IMR-90 (cell line): ENCODE results near the gene UNC13C. TPM values are rescaled to one million over a fixed set of nuclear protein-coding genes. Genes with fewer than 3 reads are reported as not detected.

ENCODE experiments used
- ATAC-seq: fragments of 200-7000 bp; cut with Tn5 transposase; 2 replicates; pipeline ENCODE4 v1.9.1; 2020; ENCODE audit warnings: low read depth, mild to moderate bottlenecking, moderate library complexity
- BruUV-seq: library from RNA; stranded (reverse); fragments of 400-500 nt; replicated peaks from 2 replicates; lab custom pipeline; 2021; lab: Mats Ljungman, UMichigan
- CTCF ChIA-PET: fragments of 300-600 bp; formaldehyde crosslinking; extraction: SDS; loops from one replicate; lab custom pipeline; 2021; ENCODE audit warnings: antibody characterized with exemption; lab: Yijun Ruan, JAX
- POLR2A ChIA-PET: fragments of 300-600 bp; sonication (Branson Sonifier 250); formaldehyde crosslinking; loops from one replicate; lab custom pipeline; 2022; ENCODE audit warnings: antibody characterized with exemption; ENCODE audit not compliant: unreplicated experiment; lab: Charles Lee
- DNase-seq: peaks from one replicate; pipeline ENCODE4 v3.0.0; 2013
- H2AFZ ChIP-seq: replicated peaks from 2 replicates; pipeline ENCODE3; 2013; ENCODE audit warnings: low read length, mild to moderate bottlenecking; ENCODE audit not compliant: poor library complexity
- H2AK5ac ChIP-seq: 2 replicates; pipeline ENCODE4 v1.6.1; 2013; ENCODE audit warnings: low read depth, low read length, inconsistent platforms
- H2AK9ac ChIP-seq: replicated peaks from 2 replicates; pipeline ENCODE3; 2013; ENCODE audit warnings: mild to moderate bottlenecking, low read depth, low read length, moderate library complexity; ENCODE audit not compliant: poor library complexity
- H2BK120ac ChIP-seq: 2 replicates; pipeline ENCODE4 v1.6.1; 2013; ENCODE audit warnings: low read depth, low read length, inconsistent platforms
- H2BK15ac ChIP-seq: 3 replicates; pipeline ENCODE4 v1.6.1; 2013; ENCODE audit warnings: low read depth, low read length, inconsistent platforms
- H2BK20ac ChIP-seq: 2 replicates; pipeline ENCODE4 v1.6.1; 2013; ENCODE audit warnings: low read depth, mild to moderate bottlenecking, inconsistent platforms, low read length, moderate library complexity
- H2BK5ac ChIP-seq: 2 replicates; pipeline ENCODE4 v1.6.1; 2013; ENCODE audit warnings: mild to moderate bottlenecking, low read depth, low read length, inconsistent platforms; ENCODE audit not compliant: poor library complexity, severe bottlenecking
- H3K14ac ChIP-seq: replicated peaks from 2 replicates; pipeline ENCODE4 v1.6.1; 2013; ENCODE audit warnings: low read depth, low read length, inconsistent platforms
- H3K18ac ChIP-seq: 2 replicates; pipeline ENCODE4 v1.6.1; 2013; ENCODE audit warnings: low read depth, low read length, control low read depth
- H3K23ac ChIP-seq: 2 replicates; pipeline ENCODE4 v1.6.1; 2013; ENCODE audit warnings: low read depth, low read length, inconsistent platforms
- H3K27ac ChIP-seq: 2 replicates; pipeline ENCODE4 v1.5.1; 2013; ENCODE audit warnings: mild to moderate bottlenecking, control low read depth, low read length; ENCODE audit not compliant: insufficient read depth
- H3K27me3 ChIP-seq: 2 replicates; pipeline ENCODE4 v1.6.1; 2013; ENCODE audit warnings: low read length; ENCODE audit not compliant: control insufficient read depth, insufficient read depth
- H3K36me3 ChIP-seq: 2 replicates; pipeline ENCODE4 v1.6.1; 2013; ENCODE audit warnings: low read length, mixed read lengths; ENCODE audit not compliant: control insufficient read depth, insufficient read depth
- H3K4ac ChIP-seq: 2 replicates; pipeline ENCODE4 v1.6.1; 2013; ENCODE audit warnings: low read depth, low read length, inconsistent platforms
- H3K4me1 ChIP-seq: 2 replicates; pipeline ENCODE4 v1.6.1; 2013; ENCODE audit warnings: low read length, mixed read lengths; ENCODE audit not compliant: control insufficient read depth, insufficient read depth
- H3K4me2 ChIP-seq: 2 replicates; pipeline ENCODE4 v1.6.1; 2013; ENCODE audit warnings: low read depth, mild to moderate bottlenecking, control low read depth, low read length, moderate library complexity
- H3K4me3 ChIP-seq: 2 replicates; pipeline ENCODE4 v1.5.1; 2013; ENCODE audit warnings: low read depth, mild to moderate bottlenecking, control low read depth, low read length, moderate library complexity; ENCODE audit not compliant: insufficient read depth
- H3K56ac ChIP-seq: 2 replicates; pipeline ENCODE4 v1.6.1; 2013; ENCODE audit warnings: low read length, inconsistent platforms; ENCODE audit not compliant: insufficient read depth; ENCODE audit errors: extremely low read depth
- H3K79me1 ChIP-seq, 2 experiments: 2 replicates each; pipeline ENCODE4 v1.6.1; 2013; ENCODE audit warnings: low read length in 2 of 2, inconsistent platforms in 1 of 2, low read depth in 1 of 2
- H3K9ac ChIP-seq: 2 replicates; pipeline ENCODE4 v1.6.1; 2013; ENCODE audit warnings: low read depth, low read length, control low read depth
- H3K9me1 ChIP-seq: 2 replicates; pipeline ENCODE4 v1.6.1; 2013; ENCODE audit warnings: low read length, inconsistent platforms; ENCODE audit not compliant: insufficient read depth
- H3K9me3 ChIP-seq: 2 replicates; pipeline ENCODE4 v1.6.1; 2013; ENCODE audit warnings: low read length; ENCODE audit not compliant: control insufficient read depth, insufficient read depth
- H4K20me1 ChIP-seq: 2 replicates; pipeline ENCODE4 v1.6.1; 2013; ENCODE audit warnings: low read length, inconsistent platforms; ENCODE audit not compliant: insufficient read depth
- H4K5ac ChIP-seq: 2 replicates; pipeline ENCODE4 v1.6.1; 2013; ENCODE audit warnings: mild to moderate bottlenecking, low read depth, low read length, control low read depth
- H4K8ac ChIP-seq, 2 experiments: 2 replicates each; pipeline ENCODE4 v1.6.1; 2013; ENCODE audit warnings: low read depth in 2 of 2, low read length in 2 of 2, control low read depth in 1 of 2, inconsistent platforms in 1 of 2
- H4K91ac ChIP-seq: 2 replicates; pipeline ENCODE4 v1.6.1; 2013; ENCODE audit warnings: low read depth, low read length, inconsistent platforms; ENCODE audit not compliant: insufficient read depth
- BHLHE40 ChIP-seq: fragments of 150-350 bp; IDR thresholded peaks from 2 replicates; pipeline ENCODE4 v1.6.1; 2016; ENCODE audit warnings: mild to moderate bottlenecking, low read depth, low read length
- CEBPB ChIP-seq: IDR thresholded peaks from 2 replicates; pipeline ENCODE4 v1.6.1; 2012; ENCODE audit warnings: low read depth, low read length, improper control_type of control experiment
- MAZ ChIP-seq: IDR thresholded peaks from 2 replicates; pipeline ENCODE4 v1.6.1; 2012; ENCODE audit warnings: low read depth, mild to moderate bottlenecking, low read length, improper control_type of control experiment, moderate library complexity, borderline replicate concordance
- MXI1 ChIP-seq: IDR thresholded peaks from 2 replicates; pipeline ENCODE4 v1.6.1; 2012; ENCODE audit warnings: low read depth, mild to moderate bottlenecking, low read length, moderate library complexity, borderline replicate concordance
- RCOR1 ChIP-seq: IDR thresholded peaks from 2 replicates; pipeline ENCODE4 v1.6.1; 2012; ENCODE audit warnings: mild to moderate bottlenecking, low read length, improper control_type of control experiment; ENCODE audit not compliant: insufficient replicate concordance
- SMC3 ChIP-seq: fragments of 150-350 bp; IDR thresholded peaks from 2 replicates; pipeline ENCODE4 v1.6.1; 2016; ENCODE audit warnings: low read depth, mild to moderate bottlenecking, antibody characterized with exemption, low read length, moderate library complexity
- USF2 ChIP-seq: fragments of 150-350 bp; IDR thresholded peaks from 2 replicates; pipeline ENCODE4 v1.6.1; 2017; ENCODE audit warnings: mild to moderate bottlenecking, antibody characterized with exemption, low read length, low read depth
- WGBS, 2 experiments: methylation state at CpG; one replicate each; pipeline versions ENCODE4 v1.1.5 to v1.1.7; 2013; ENCODE audit warnings: missing lambda C conversion rate in 2 of 2; ENCODE audit not compliant: insufficient read length in 1 of 2; ENCODE audit errors: extremely low coverage in 2 of 2; 5-methylcytosine and 5-hydroxymethylcytosine counted together
- dilution Hi-C: fragments of 300-500 bp; cut with HindIII; formaldehyde crosslinking; loops from one replicate; pipeline ENCODE4 v1.14.3; 2018; ENCODE audit warnings: low sequenced_read_pairs; ENCODE audit not compliant: unreplicated experiment
- in situ Hi-C: fragments of 300-500 bp; cut with MboI; formaldehyde crosslinking; loops from 3 replicates; pipeline ENCODE4 v1.14.3; 2019; ENCODE audit warnings: low sequenced_read_pairs, inconsistent platforms, mixed read lengths
- intact Hi-C: fragments of 100-400 bp; cut with micrococcal nuclease; formaldehyde crosslinking; loops from 2 replicates; pipeline ENCODE4 v1.10.0; 2022
- polyA plus RNA-seq, 3 experiments: library from polyadenylated mRNA; depleted of rRNA; stranded (reverse); fragments of >200 nt; gene quantifications; 2 replicates each; pipeline ENCODE4 v1.2.3, GENCODE V29; 2012; ENCODE audit warnings: low replicate concordance in 1 of 3
- total RNA-seq: library from RNA; depleted of rRNA; stranded (reverse); fragments of >200 nt; gene quantifications from 2 replicates; pipeline ENCODE4 v1.2.3, GENCODE V29; 2012
- TF ChIP-seq, protein P1 (sequence below): fragments of 150-350 bp; IDR thresholded peaks from 2 replicates; pipeline ENCODE4 v1.6.1; 2016; ENCODE audit warnings: low read depth, mild to moderate bottlenecking, low read length, moderate library complexity, borderline replicate concordance

UNC13C gene
- total and polyA plus RNA-seq, 2 of the 4 experiments (the other 2 are of a cell fraction) = not detected

- TF ChIP-seq, protein P1, sequence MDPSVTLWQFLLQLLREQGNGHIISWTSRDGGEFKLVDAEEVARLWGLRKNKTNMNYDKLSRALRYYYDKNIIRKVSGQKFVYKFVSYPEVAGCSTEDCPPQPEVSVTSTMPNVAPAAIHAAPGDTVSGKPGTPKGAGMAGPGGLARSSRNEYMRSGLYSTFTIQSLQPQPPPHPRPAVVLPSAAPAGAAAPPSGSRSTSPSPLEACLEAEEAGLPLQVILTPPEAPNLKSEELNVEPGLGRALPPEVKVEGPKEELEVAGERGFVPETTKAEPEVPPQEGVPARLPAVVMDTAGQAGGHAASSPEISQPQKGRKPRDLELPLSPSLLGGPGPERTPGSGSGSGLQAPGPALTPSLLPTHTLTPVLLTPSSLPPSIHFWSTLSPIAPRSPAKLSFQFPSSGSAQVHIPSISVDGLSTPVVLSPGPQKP = no peak
- TF ChIP-seq MXI1 (no peak), SMC3 (no peak), BHLHE40 (no peak), USF2 (no peak), MAZ (no peak), RCOR1 (no peak), CEBPB (no peak)
- no peak overlapping the region for H2AK9ac ChIP-seq
- no peak overlapping the region for H2BK20ac ChIP-seq
- no peaks in the 10 kb centered on the region for H3K36me3 ChIP-seq
- H3K18ac ChIP-seq = no peak overlapping the region
- no peaks in the 10 kb centered on the region for H3K79me1 ChIP-seq
- POLR2A ChIA-PET = no interaction called here
- no peaks in the 10 kb centered on the region for H3K4me1 ChIP-seq
- no peak overlapping the region for H2BK5ac ChIP-seq
- H4K5ac ChIP-seq = no peak overlapping the region
- H3K4ac ChIP-seq = no peak overlapping the region
- H3K9me3 ChIP-seq = peaks cover 18% of the 10 kb centered on the region
- CTCF ChIA-PET = no interaction called here
- no peak overlapping the region for H2AFZ ChIP-seq
- intact Hi-C loops = no loop called here
- no peak for ATAC-seq
- no peak overlapping the region for H2AK5ac ChIP-seq
- H4K91ac ChIP-seq = no peak overlapping the region
- H2BK120ac ChIP-seq = no peak overlapping the region
- DNase-seq = no peak
- no peak overlapping the region for H3K56ac ChIP-seq
- H4K20me1 ChIP-seq = no peaks in the 10 kb centered on the region
- WGBS, 2 experiments = 67% methylated on average over 1 of the region's 4 CpGs; no CpG with 5 or more reads in 1 of the 2 experiments
- BruUV-seq = no TSS peak
- dilution Hi-C loops = no loop called here
- H3K14ac ChIP-seq = no peak overlapping the region
- H3K27me3 ChIP-seq = no peaks in the 10 kb centered on the region
- no peak overlapping the region for H4K8ac ChIP-seq
- no peak overlapping the region for H3K23ac ChIP-seq
- no peak overlapping the region for H3K4me2 ChIP-seq
- H3K27ac ChIP-seq = no peak overlapping the region
- in situ Hi-C loops = no loop called here
- no peaks in the 10 kb centered on the region for H3K9me1 ChIP-seq
- no peak overlapping the region for H3K9ac ChIP-seq
- no peak overlapping the region for H3K4me3 ChIP-seq
- H2BK15ac ChIP-seq = no peak overlapping the region
Measured at GRCh38 chr15:54227569-54227968, 249.3 kb downstream of the UNC13C start.
